Endodermal cell (in vitro differentiated cells): ENCODE measurements around the gene MGAT5. TPM values are rescaled to one million over a fixed set of nuclear protein-coding genes. Genes with fewer than 3 reads are reported as not detected.

Experiments
- DNase-seq: peaks from one replicate; pipeline ENCODE4 v3.0.0-alpha.2; 2017
- H3K27ac ChIP-seq: 2 replicates; pipeline ENCODE4 v1.5.1; 2013; ENCODE audit warnings: mild to moderate bottlenecking, low read depth, low read length, moderate library complexity
- H3K27me3 ChIP-seq: 2 replicates; pipeline ENCODE4 v1.6.1; 2013; ENCODE audit warnings: mild to moderate bottlenecking, low read length, moderate library complexity; ENCODE audit not compliant: insufficient read depth, control insufficient read depth, poor library complexity, severe bottlenecking
- H3K36me3 ChIP-seq: 2 replicates; pipeline ENCODE4 v1.7.0; 2013; ENCODE audit warnings: mild to moderate bottlenecking, low read length, moderate library complexity; ENCODE audit not compliant: control insufficient read depth, insufficient read depth
- H3K4me1 ChIP-seq: one replicate; pipeline ENCODE4 v1.7.0; 2013; ENCODE audit warnings: low read length; ENCODE audit not compliant: control insufficient read depth, insufficient read depth
- H3K4me3 ChIP-seq: 2 replicates; pipeline ENCODE4 v1.5.1; 2013; ENCODE audit warnings: mild to moderate bottlenecking, low read length, moderate library complexity
- H3K9ac ChIP-seq: 2 replicates; pipeline ENCODE4 v1.6.1; 2013; ENCODE audit warnings: mild to moderate bottlenecking, low read length, moderate library complexity; ENCODE audit not compliant: poor library complexity, severe bottlenecking; ENCODE audit errors: extremely low read depth
- H3K9me3 ChIP-seq: 2 replicates; pipeline ENCODE4 v1.6.1; 2013; ENCODE audit warnings: mild to moderate bottlenecking, low read length, moderate library complexity; ENCODE audit not compliant: control insufficient read depth
- H3K27ac Mint-ChIP-seq: 2 replicates; pipeline ENCODE4 v1.8.0; 2020; ENCODE audit warnings: mixed read lengths
- H3K27me3 Mint-ChIP-seq: 2 replicates; pipeline ENCODE4 v1.8.0; 2021; ENCODE audit warnings: mild to moderate bottlenecking, mixed read lengths; ENCODE audit not compliant: insufficient read depth
- H3K36me3 Mint-ChIP-seq: 2 replicates; pipeline ENCODE4 v1.8.0; 2020; ENCODE audit warnings: low read depth, mixed read lengths
- H3K4me1 Mint-ChIP-seq: 2 replicates; pipeline ENCODE4 v1.8.0; 2020; ENCODE audit warnings: mixed read lengths
- H3K4me3 Mint-ChIP-seq: 2 replicates; pipeline ENCODE4 v1.8.0; 2020; ENCODE audit warnings: mild to moderate bottlenecking, moderate library complexity, mixed read lengths
- H3K9me3 Mint-ChIP-seq: 2 replicates; pipeline ENCODE4 v1.8.0; 2020; ENCODE audit warnings: mild to moderate bottlenecking, mixed read lengths
- CTCF ChIP-seq: fragments of 200-600 bp; sonication (generic); conservative IDR thresholded peaks from 2 replicates; pipeline ENCODE4 v1.5.0; 2021; ENCODE audit warnings: antibody characterized with exemption, mild to moderate bottlenecking
- WGBS, 2 experiments: methylation state at CpG; one replicate each; pipeline versions ENCODE4 v1.1.5 to v1.1.7; 2013; ENCODE audit warnings: missing lambda C conversion rate in 2 of 2, mixed read lengths in 1 of 2; ENCODE audit not compliant: insufficient coverage in 1 of 2, insufficient read length in 1 of 2; 5-methylcytosine and 5-hydroxymethylcytosine counted together
- total RNA-seq, 2 donors: library from RNA; stranded (reverse); fragmentation: NEBNext Ultra II Directional in 1 of 2; extraction: Animal tissue kit (Norgen Biotek cat#: 25700) in 1 of 2; gene quantifications; 2 replicates in 1 of 2; 3 replicates in 1 of 2; pipeline ENCODE4 v1.2.1, GENCODE V29; 2021

Gene MGAT5
- total RNA-seq, 2 donors from 2014 or later = 57.2 to 78.4 TPM

- no peaks in the 10 kb centered on the region for H3K27me3 ChIP-seq
- peak; percentile 16 for DNase-seq
- H3K4me3 Mint-ChIP-seq = no peak overlapping the region
- H3K4me3 ChIP-seq = no peak overlapping the region
- H3K36me3 ChIP-seq = peaks cover 6% of the 10 kb centered on the region
- no peaks in the 10 kb centered on the region for H3K9me3 Mint-ChIP-seq
- peaks cover 7% of the 10 kb centered on the region for H3K4me1 ChIP-seq
- H3K27ac ChIP-seq = no peak overlapping the region
- TF ChIP-seq CTCF = no peak
- no peaks in the 10 kb centered on the region for H3K9me3 ChIP-seq
- no peaks in the 10 kb centered on the region for H3K27me3 Mint-ChIP-seq
- H3K36me3 Mint-ChIP-seq = no peaks in the 10 kb centered on the region
- no peak overlapping the region for H3K9ac ChIP-seq
- H3K27ac Mint-ChIP-seq = no peak overlapping the region
- peaks cover 4% of the 10 kb centered on the region for H3K4me1 Mint-ChIP-seq
- 95% methylated on average over 10 of the region's 10 CpGs; no CpG with 5 or more reads in 1 of the 2 experiments for WGBS, 2 experiments
These were observed 201.6 kb downstream of the MGAT5 start for GRCh38 chr2:134455426-134455825.

- Mint-ChIP-seq H3K27ac (no peak overlapping the region), H3K4me3 (no peak overlapping the region), H3K36me3 (no peaks in the 10 kb centered on the region), H3K27me3 (no peaks in the 10 kb centered on the region), H3K4me1 (peaks cover 2% of the 10 kb centered on the region), H3K9me3 (no peaks in the 10 kb centered on the region)
- WGBS, 2 experiments = 93 to 94% methylated on average over 7 of the region's 7 CpGs
- Histone ChIP-seq H3K27me3 (no peaks in the 10 kb centered on the region), H3K9me3 (no peaks in the 10 kb centered on the region), H3K27ac (no peak overlapping the region), H3K4me1 (peaks cover 7% of the 10 kb centered on the region), H3K4me3 (no peak overlapping the region), H3K36me3 (peaks cover 6% of the 10 kb centered on the region), H3K9ac (no peak overlapping the region)
- peak; percentile 35 for DNase-seq
- TF ChIP-seq CTCF = no peak
These were observed 203.5 kb downstream of the MGAT5 start for GRCh38 chr2:134457353-134457752.

GRCh38 chr2:134457765-134458472 lies 204.0 kb downstream of the MGAT5 start:
- Histone ChIP-seq H3K4me1 (peaks cover 7% of the 10 kb centered on the region), H3K27me3 (no peaks in the 10 kb centered on the region), H3K27ac (no peak overlapping the region), H3K9ac (no peak overlapping the region), H3K36me3 (peaks cover 6% of the 10 kb centered on the region), H3K4me3 (no peak overlapping the region), H3K9me3 (no peaks in the 10 kb centered on the region)
- Mint-ChIP-seq H3K27ac (no peak overlapping the region), H3K9me3 (no peaks in the 10 kb centered on the region), H3K4me3 (no peak overlapping the region), H3K36me3 (no peaks in the 10 kb centered on the region), H3K4me1 (peaks cover 2% of the 10 kb centered on the region), H3K27me3 (no peaks in the 10 kb centered on the region)
- DNase-seq = no peak
- no peak for TF ChIP-seq CTCF
- 95 to 98% methylated on average over 15 to 18 of the region's 18 CpGs for WGBS, 2 experiments
